SH-SY5Y (cell line): ENCODE data around the gene CDH8.

Experiments
- GATA2 ChIP-seq: IDR thresholded peaks from 2 replicates; pipeline ENCODE4 v1.6.1; 2011; ENCODE audit warnings: mild to moderate bottlenecking, low read depth, low read length
- GATA3 ChIP-seq: IDR thresholded peaks from 2 replicates; pipeline ENCODE4 v1.6.1; 2011; ENCODE audit warnings: low read depth, mild to moderate bottlenecking, low read length, moderate library complexity

- no peak for TF ChIP-seq GATA2
- TF ChIP-seq GATA3, result no peak
Measured at GRCh38 chr16:61926766-61927165, 109.5 kb downstream of the CDH8 start.
